Measurements from ENCODE around the gene SMAD5. TPM values are rescaled to one million over a fixed set of nuclear protein-coding genes. Genes with fewer than 3 reads are reported as not detected.

The SMAD5 gene
- total and polyA plus RNA-seq, 2 donors from 2014 or later = 9.9 to 67.7 TPM

- H3K4me1 ChIP-seq (ENCODE audit: control insufficient read depth in 2 of 3, insufficient read depth in 2 of 3, low read depth in 1 of 3, low read length in 3 of 3) = no peaks in the 10 kb centered on the region
- no peak overlapping the region for H3K27ac ChIP-seq (ENCODE audit: low read depth in 2 of 2, low read length in 2 of 2)
- H3K9ac ChIP-seq (ENCODE audit: low read length in 3 of 3) = no peak overlapping the region
- no peak for TF ChIP-seq CTCF (IDR thresholded peaks at IDR 0.05; ENCODE audit: borderline replicate concordance, extremely low read depth, insufficient read depth)
- no peaks in the 10 kb centered on the region for H3K36me3 ChIP-seq (ENCODE audit: control insufficient read depth in 2 of 3, insufficient read depth in 3 of 3, low read length in 3 of 3)
- H3K4me3 ChIP-seq (ENCODE audit: low read length in 3 of 3) = no peak overlapping the region
- no peak for DNase-seq
- H3K27me3 ChIP-seq (ENCODE audit: control insufficient read depth, insufficient read depth, low read length) = no peaks in the 10 kb centered on the region
- intact Hi-C loops (cut with DNase I) = no loop called here
- no peak for FAIRE-seq
- H3K9me3 ChIP-seq (ENCODE audit: control insufficient read depth in 2 of 3, insufficient read depth in 1 of 3, low read length in 3 of 3) = no peaks in the 10 kb centered on the region
These were observed 38.3 kb upstream of the SMAD5 start for GRCh38 chr5:136094189-136094912.

- FAIRE-seq = no peak
- no peaks in the 10 kb centered on the region for H3K4me1 ChIP-seq (ENCODE audit: control insufficient read depth in 2 of 3, insufficient read depth in 2 of 3, low read depth in 1 of 3, low read length in 3 of 3)
- no peak overlapping the region for H3K9ac ChIP-seq (ENCODE audit: low read length in 3 of 3)
- H3K4me3 ChIP-seq (ENCODE audit: low read length in 3 of 3) = no peak overlapping the region
- intact Hi-C loops (cut with DNase I) = no loop called here
- H3K36me3 ChIP-seq (ENCODE audit: control insufficient read depth in 2 of 3, insufficient read depth in 3 of 3, low read length in 3 of 3) = no peaks in the 10 kb centered on the region
- no peaks in the 10 kb centered on the region for H3K9me3 ChIP-seq (ENCODE audit: control insufficient read depth in 2 of 3, insufficient read depth in 1 of 3, low read length in 3 of 3)
- DNase-seq = no peak
- no peaks in the 10 kb centered on the region for H3K27me3 ChIP-seq (ENCODE audit: control insufficient read depth, insufficient read depth, low read length)
- TF ChIP-seq CTCF (IDR thresholded peaks at IDR 0.05; ENCODE audit: borderline replicate concordance, extremely low read depth, insufficient read depth) = no peak
- no peak overlapping the region for H3K27ac ChIP-seq (ENCODE audit: low read depth in 2 of 2, low read length in 2 of 2)
These were observed 37.6 kb upstream of the SMAD5 start for GRCh38 chr5:136094913-136095641.

GRCh38 chr5:136098176-136098575 is 34.5 kb upstream of the SMAD5 start:
- intact Hi-C loops (cut with DNase I) = no loop called here
- FAIRE-seq (no peak), DNase-seq (no peak)

More at GRCh38 chr5:136098176-136098575, 34.5 kb upstream of the SMAD5 start:
- H3K27ac ChIP-seq (ENCODE audit: low read depth in 2 of 2, low read length in 2 of 2) = no peak overlapping the region
- no peaks in the 10 kb centered on the region for H3K36me3 ChIP-seq (ENCODE audit: control insufficient read depth in 2 of 3, insufficient read depth in 3 of 3, low read length in 3 of 3)
- H3K4me1 ChIP-seq (ENCODE audit: control insufficient read depth in 2 of 3, insufficient read depth in 2 of 3, low read depth in 1 of 3, low read length in 3 of 3) = no peaks in the 10 kb centered on the region
- H3K9me3 ChIP-seq (ENCODE audit: control insufficient read depth in 2 of 3, insufficient read depth in 1 of 3, low read length in 3 of 3) = no peaks in the 10 kb centered on the region
- no peaks in the 10 kb centered on the region for H3K27me3 ChIP-seq (ENCODE audit: control insufficient read depth, insufficient read depth, low read length)
- no peak overlapping the region for H3K4me3 ChIP-seq (ENCODE audit: low read length in 3 of 3)
- no peak overlapping the region for H3K9ac ChIP-seq (ENCODE audit: low read length in 3 of 3)
- TF ChIP-seq CTCF (IDR thresholded peaks at IDR 0.05; ENCODE audit: borderline replicate concordance, extremely low read depth, insufficient read depth) = no peak
